RKO (cell line): ENCODE results near the gene NSUN7.

ENCODE experiments used
- DNase-seq: peaks from one replicate; pipeline ENCODE4 v3.0.0-alpha.2; 2016; ENCODE audit warnings: low spot score

NSUN7 gene

GRCh38 chr4:40822420-40823166, 72.8 kb downstream of the NSUN7 start:
- no peak for DNase-seq

GRCh38 chr4:40825014-40825838, 75.5 kb downstream of the NSUN7 start:
- no peak for DNase-seq

- DNase-seq: no peak
Measured at GRCh38 chr4:40826821-40827220, 77.1 kb downstream of the NSUN7 start.

- DNase-seq: no peak
Measured at GRCh38 chr4:40827758-40828157, 78.0 kb downstream of the NSUN7 start.

- DNase-seq: no peak
Measured at GRCh38 chr4:40828661-40829060, 78.9 kb downstream of the NSUN7 start.

GRCh38 chr4:40829586-40829985, 79.8 kb downstream of the NSUN7 start:
- no peak for DNase-seq

- no peak for DNase-seq
Measured at GRCh38 chr4:40831146-40831907, 81.6 kb downstream of the NSUN7 start.

- DNase-seq: no peak
Measured at GRCh38 chr4:40832175-40832574, 82.4 kb downstream of the NSUN7 start.

GRCh38 chr4:40833212-40833611, 83.5 kb downstream of the NSUN7 start:
- DNase-seq: no peak

GRCh38 chr4:40837094-40837870, 87.5 kb downstream of the NSUN7 start:
- no peak for DNase-seq

- DNase-seq: peak; percentile 34
Measured at GRCh38 chr4:40838742-40839141, 89.0 kb downstream of the NSUN7 start.

GRCh38 chr4:40840255-40840984, 90.7 kb downstream of the NSUN7 start:
- DNase-seq: no peak

GRCh38 chr4:40840985-40841571, 91.3 kb downstream of the NSUN7 start:
- DNase-seq: peak; percentile 83

- no peak for DNase-seq
Measured at GRCh38 chr4:40842318-40842717, 92.6 kb downstream of the NSUN7 start.

GRCh38 chr4:40842725-40843423, 93.1 kb downstream of the NSUN7 start:
- DNase-seq: no peak

- no peak for DNase-seq
Measured at GRCh38 chr4:40843696-40844095, 93.9 kb downstream of the NSUN7 start.

GRCh38 chr4:40844261-40844660, 94.5 kb downstream of the NSUN7 start:
- DNase-seq: no peak

- DNase-seq: no peak
Measured at GRCh38 chr4:40845154-40845835, 95.5 kb downstream of the NSUN7 start.

- no peak for DNase-seq
Measured at GRCh38 chr4:40846532-40846931, 96.8 kb downstream of the NSUN7 start.

- no peak for DNase-seq
Measured at GRCh38 chr4:40848251-40848650, 98.5 kb downstream of the NSUN7 start.
